ENCODE results near the gene B4GAT1.

DNA sequence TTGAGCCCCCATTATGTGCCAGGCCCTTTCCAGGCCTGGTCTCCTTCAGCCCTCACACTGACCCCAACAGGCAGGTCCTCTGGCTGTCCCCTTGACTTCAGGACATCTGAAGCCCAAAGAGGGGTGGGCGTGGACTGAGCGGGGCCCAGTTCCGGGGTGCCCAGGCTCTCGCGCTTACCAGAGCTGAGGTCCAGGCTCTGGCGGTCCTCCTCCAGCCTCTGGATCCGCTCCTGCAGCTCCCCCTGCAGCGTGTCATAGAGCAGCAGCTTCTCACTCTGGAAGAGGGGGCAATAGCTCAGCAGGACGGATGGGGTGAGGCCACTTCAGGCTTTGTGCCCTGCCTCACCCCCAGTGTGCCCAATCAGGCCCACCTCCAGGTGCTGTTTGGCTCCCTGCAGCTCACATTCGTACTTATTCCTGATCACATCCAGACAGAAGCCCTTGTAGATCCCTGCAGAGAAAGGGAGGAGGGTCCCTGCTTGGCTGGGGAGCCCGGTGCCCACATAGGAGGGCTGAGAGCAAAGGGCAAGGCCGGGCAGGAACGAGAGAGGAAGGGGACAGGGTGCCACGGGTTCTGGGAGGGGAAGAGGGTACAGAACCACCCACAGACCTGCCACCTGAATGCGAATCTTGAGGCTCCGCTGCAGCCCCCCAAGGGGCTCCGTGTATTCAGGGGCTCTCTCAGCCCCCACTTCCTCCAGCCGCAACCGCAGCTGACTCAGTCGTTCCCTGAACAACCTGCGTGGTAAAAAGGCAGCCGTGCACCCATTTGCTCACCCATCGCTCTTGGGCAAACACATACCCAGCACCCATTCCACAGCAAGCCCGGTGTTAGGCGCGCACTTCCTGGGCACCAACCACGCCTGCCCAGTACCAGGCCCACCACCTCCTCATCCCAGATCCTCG, 6.6 kb downstream of the B4GAT1 start:
- no peak for TF ChIP-seq POLR2A (IDR thresholded peaks at IDR 0.05)
- TF ChIP-seq, protein P1, sequence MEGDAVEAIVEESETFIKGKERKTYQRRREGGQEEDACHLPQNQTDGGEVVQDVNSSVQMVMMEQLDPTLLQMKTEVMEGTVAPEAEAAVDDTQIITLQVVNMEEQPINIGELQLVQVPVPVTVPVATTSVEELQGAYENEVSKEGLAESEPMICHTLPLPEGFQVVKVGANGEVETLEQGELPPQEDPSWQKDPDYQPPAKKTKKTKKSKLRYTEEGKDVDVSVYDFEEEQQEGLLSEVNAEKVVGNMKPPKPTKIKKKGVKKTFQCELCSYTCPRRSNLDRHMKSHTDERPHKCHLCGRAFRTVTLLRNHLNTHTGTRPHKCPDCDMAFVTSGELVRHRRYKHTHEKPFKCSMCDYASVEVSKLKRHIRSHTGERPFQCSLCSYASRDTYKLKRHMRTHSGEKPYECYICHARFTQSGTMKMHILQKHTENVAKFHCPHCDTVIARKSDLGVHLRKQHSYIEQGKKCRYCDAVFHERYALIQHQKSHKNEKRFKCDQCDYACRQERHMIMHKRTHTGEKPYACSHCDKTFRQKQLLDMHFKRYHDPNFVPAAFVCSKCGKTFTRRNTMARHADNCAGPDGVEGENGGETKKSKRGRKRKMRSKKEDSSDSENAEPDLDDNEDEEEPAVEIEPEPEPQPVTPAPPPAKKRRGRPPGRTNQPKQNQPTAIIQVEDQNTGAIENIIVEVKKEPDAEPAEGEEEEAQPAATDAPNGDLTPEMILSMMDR (IDR thresholded peaks at IDR 0.05): no peak

All from testis (tissue), 2 donors.